Measurements from ENCODE around the gene ANGEL1. TPM values are rescaled to one million over a fixed set of nuclear protein-coding genes. Genes with fewer than 3 reads are reported as not detected.

ANGEL1 gene
- total RNA-seq, 1 experiment from 2014 or later = 2.5 TPM

GRCh38 chr14:76829650-76830421 lies 17.2 kb upstream of the ANGEL1 start:
- no peak for DNase-seq
- no peak overlapping the region for H3K4me3 ChIP-seq
- H3K27me3 ChIP-seq = no peaks in the 10 kb centered on the region
- H3K9me3 ChIP-seq = no peaks in the 10 kb centered on the region
- no peaks in the 10 kb centered on the region for H3K36me3 ChIP-seq

GRCh38 chr14:76829013-76829365 lies 16.3 kb upstream of the ANGEL1 start:
- Histone ChIP-seq H3K36me3 (no peaks in the 10 kb centered on the region), H3K9me3 (no peaks in the 10 kb centered on the region), H3K4me3 (no peak overlapping the region), H3K27me3 (no peaks in the 10 kb centered on the region)
- no peak for DNase-seq

- Histone ChIP-seq H3K27me3 (no peaks in the 10 kb centered on the region), H3K9me3 (no peaks in the 10 kb centered on the region), H3K36me3 (no peaks in the 10 kb centered on the region), H3K4me3 (no peak overlapping the region)
- no peak for DNase-seq
Observed at GRCh38 chr14:76828339-76829012, 15.8 kb upstream of the ANGEL1 start.

- H3K27me3 ChIP-seq = no peaks in the 10 kb centered on the region
- no peak overlapping the region for H3K4me3 ChIP-seq
- no peak for DNase-seq
- H3K9me3 ChIP-seq = no peaks in the 10 kb centered on the region
- H3K36me3 ChIP-seq = no peaks in the 10 kb centered on the region
Observed at GRCh38 chr14:76827696-76828296, 15.1 kb upstream of the ANGEL1 start.

GRCh38 chr14:76826122-76826521 lies 13.4 kb upstream of the ANGEL1 start, which contains the start of gene LRRC74A:
TSS of gene LRRC74A (plus strand) at chr14:76826408. CDS start at chr14:76826698, 290 bp downstream.
- Histone ChIP-seq H3K27me3 (no peaks in the 10 kb centered on the region), H3K9me3 (no peaks in the 10 kb centered on the region), H3K36me3 (no peaks in the 10 kb centered on the region), H3K4me3 (no peak within 1 kb of the TSS)
- DNase-seq = no peak

GRCh38 chr14:76820700-76821099 lies 8.0 kb upstream of the ANGEL1 start:
- no peaks in the 10 kb centered on the region for H3K36me3 ChIP-seq
- DNase-seq = no peak
- H3K9me3 ChIP-seq = no peaks in the 10 kb centered on the region
- H3K27me3 ChIP-seq = 0 out of 2 replicates have a peak, but pooled peaks cover 4% of the 10 kb centered on the region
- no peak overlapping the region for H3K4me3 ChIP-seq

GRCh38 chr14:76814726-76815645 lies 2.3 kb upstream of the ANGEL1 start:
- Histone ChIP-seq H3K36me3 (no peaks in the 10 kb centered on the region), H3K9me3 (no peaks in the 10 kb centered on the region)
- DNase-seq = no peak

GRCh38 chr14:76812093-76812421 lies 625 bp downstream of the ANGEL1 start:
- Histone ChIP-seq H3K9me3 (no peaks in the 10 kb centered on the region), H3K4me3 (peak overlapping the region; percentile 63), H3K27me3 (no peaks in the 10 kb centered on the region), H3K36me3 (no peaks in the 10 kb centered on the region)
- DNase-seq = no peak

More at GRCh38 chr14:76814726-76815645, 2.3 kb upstream of the ANGEL1 start:
- Histone ChIP-seq H3K4me3 (no peak overlapping the region), H3K27me3 (no peaks in the 10 kb centered on the region)

GRCh38 chr14:76811561-76811960 lies 1.1 kb downstream of the ANGEL1 start:
- H3K27me3 ChIP-seq = no peaks in the 10 kb centered on the region
- no peak for DNase-seq
- no peaks in the 10 kb centered on the region for H3K9me3 ChIP-seq
- peak overlapping the region; percentile 63 for H3K4me3 ChIP-seq
- no peaks in the 10 kb centered on the region for H3K36me3 ChIP-seq

- Histone ChIP-seq H3K9me3 (no peaks in the 10 kb centered on the region), H3K4me3 (peak overlapping the region; percentile 31), H3K36me3 (no peaks in the 10 kb centered on the region), H3K27me3 (no peaks in the 10 kb centered on the region)
- no peak for DNase-seq
Observed at GRCh38 chr14:76810953-76811400, 1.7 kb downstream of the ANGEL1 start.

- H3K4me3 ChIP-seq = no peak overlapping the region; the same call in 1 of the 2 replicates
- DNase-seq = no peak
- H3K27me3 ChIP-seq = no peaks in the 10 kb centered on the region
- H3K36me3 ChIP-seq = no peaks in the 10 kb centered on the region
- H3K9me3 ChIP-seq = no peaks in the 10 kb centered on the region
Observed at GRCh38 chr14:76810525-76810924, 2.2 kb downstream of the ANGEL1 start.

GRCh38 chr14:76808990-76809389 lies 3.7 kb downstream of the ANGEL1 start:
- Histone ChIP-seq H3K36me3 (no peaks in the 10 kb centered on the region), H3K27me3 (no peaks in the 10 kb centered on the region), H3K4me3 (no peak overlapping the region), H3K9me3 (no peaks in the 10 kb centered on the region)
- no peak for DNase-seq

GRCh38 chr14:76808011-76808410 lies 4.7 kb downstream of the ANGEL1 start:
- DNase-seq = no peak
- H3K36me3 ChIP-seq = no peaks in the 10 kb centered on the region
- no peaks in the 10 kb centered on the region for H3K27me3 ChIP-seq

GRCh38 chr14:76806446-76806845 lies 6.2 kb downstream of the ANGEL1 start:
- no peaks in the 10 kb centered on the region for H3K9me3 ChIP-seq
- H3K4me3 ChIP-seq = no peak overlapping the region
- no peaks in the 10 kb centered on the region for H3K27me3 ChIP-seq
- DNase-seq = no peak
- no peaks in the 10 kb centered on the region for H3K36me3 ChIP-seq

More at GRCh38 chr14:76808011-76808410, 4.7 kb downstream of the ANGEL1 start:
- no peak overlapping the region for H3K4me3 ChIP-seq
- no peaks in the 10 kb centered on the region for H3K9me3 ChIP-seq

- no peaks in the 10 kb centered on the region for H3K36me3 ChIP-seq
- no peaks in the 10 kb centered on the region; the same call in 1 of the 2 replicates for H3K9me3 ChIP-seq
- no peak overlapping the region for H3K4me3 ChIP-seq
- DNase-seq = no peak
- H3K27me3 ChIP-seq = no peaks in the 10 kb centered on the region
Observed at GRCh38 chr14:76793956-76794355, 18.7 kb downstream of the ANGEL1 start.

GRCh38 chr14:76793324-76793723 lies 19.4 kb downstream of the ANGEL1 start:
- H3K36me3 ChIP-seq = no peaks in the 10 kb centered on the region

More at GRCh38 chr14:76793324-76793723, 19.4 kb downstream of the ANGEL1 start:
- Histone ChIP-seq H3K4me3 (no peak overlapping the region), H3K9me3 (no peaks in the 10 kb centered on the region; the same call in 1 of the 2 replicates), H3K27me3 (no peaks in the 10 kb centered on the region)
- DNase-seq = no peak

All from MG63 (cell line).